Activated CD4-positive, alpha-beta T cell treated with anti-CD3 and anti-CD28 coated beads, Interleukin-2, amount 50 U/mL, for 48 hours (primary cell): ENCODE data around the gene PAEP.
"Not testable (repeated sequence)": the region's sequence is repeated elsewhere in the genome, so short reads cannot be mapped to it uniquely, and the experiment has no call there.

Experiments used
- DNase-seq, 2 experiments: peaks; one replicate each; pipeline ENCODE4 v3.0.0-alpha.2; 2020

The PAEP gene

DNA sequence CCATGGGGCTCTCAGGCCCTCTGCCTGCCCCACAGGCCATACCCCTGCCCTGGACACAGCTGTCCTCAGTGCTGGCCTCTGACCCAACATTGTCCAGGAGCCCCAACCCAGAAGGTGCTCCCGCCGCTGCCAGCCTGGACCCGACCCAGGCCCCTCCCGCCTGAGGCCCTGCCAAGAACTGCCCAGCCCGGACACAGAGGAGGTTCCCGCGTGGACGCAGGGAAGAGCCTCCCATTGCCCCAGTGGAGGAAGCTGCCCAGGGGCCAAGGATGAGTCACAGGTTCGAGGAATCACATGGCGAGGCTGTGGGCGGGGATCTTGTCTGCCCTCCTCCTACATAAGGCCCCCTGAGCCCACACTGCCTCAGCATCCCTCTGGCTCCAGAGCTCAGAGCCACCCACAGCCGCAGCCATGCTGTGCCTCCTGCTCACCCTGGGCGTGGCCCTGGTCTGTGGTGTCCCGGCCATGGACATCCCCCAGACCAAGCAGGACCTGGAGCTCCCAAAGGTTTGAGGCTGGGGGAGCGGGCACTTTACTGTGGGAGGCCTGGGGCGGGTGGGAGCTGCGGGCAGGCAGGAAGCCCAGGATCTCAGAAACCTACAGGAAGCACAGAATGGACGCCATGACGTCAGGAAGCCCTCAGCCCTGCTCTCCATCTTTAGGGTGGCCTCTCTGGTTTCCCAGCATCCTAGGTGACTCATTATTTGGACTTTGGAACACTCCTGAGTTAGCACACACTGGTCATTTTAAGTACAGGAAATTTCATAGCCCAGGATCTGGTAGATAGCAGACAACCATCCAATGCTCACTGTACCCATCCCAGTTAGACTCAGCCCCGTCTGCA, at the start of gene PAEP:
Gene PAEP (plus strand): TSS at position 366 of the 844 bp plus-strand sequence.
- no peak for DNase-seq

DNA sequence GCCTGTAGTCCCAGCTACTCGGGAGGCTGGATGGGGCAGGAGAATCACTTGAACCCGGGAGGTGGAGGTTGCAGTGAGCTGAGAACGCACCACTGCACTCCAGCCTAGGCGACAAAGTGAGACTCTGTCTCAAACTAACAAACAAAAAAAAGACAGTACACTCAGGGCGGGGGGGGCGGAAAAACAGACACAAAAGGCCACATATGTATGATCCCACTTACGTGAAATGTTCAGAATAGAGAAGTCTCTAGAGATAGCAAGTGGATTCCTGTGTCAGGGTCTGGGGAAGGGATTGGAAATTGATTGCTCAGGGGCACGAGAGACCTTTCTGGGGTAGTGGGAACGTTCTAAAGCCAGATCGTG, 49.3 kb upstream of the PAEP start:
- DNase-seq, result no peak

DNA sequence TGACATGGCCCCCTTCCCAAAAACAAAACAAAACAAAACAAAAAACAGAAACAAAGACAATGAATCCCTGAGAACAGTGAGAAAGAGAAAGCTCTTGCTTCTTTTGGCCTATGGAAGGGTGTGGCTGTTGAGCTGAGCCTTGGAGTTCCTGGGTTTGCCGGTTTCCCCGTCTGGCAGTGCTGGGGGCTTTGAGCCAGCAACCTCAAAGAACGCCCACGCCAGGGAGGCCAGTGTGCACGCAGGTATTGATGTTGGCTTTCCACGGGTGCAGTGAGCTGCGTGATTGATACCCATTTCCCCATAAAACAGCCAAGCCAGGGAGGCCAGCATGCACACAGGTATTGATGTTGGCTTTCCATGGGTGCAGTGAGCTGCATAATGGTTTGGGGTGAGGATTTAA, 48.7 kb upstream of the PAEP start:
- no peak for DNase-seq

DNA sequence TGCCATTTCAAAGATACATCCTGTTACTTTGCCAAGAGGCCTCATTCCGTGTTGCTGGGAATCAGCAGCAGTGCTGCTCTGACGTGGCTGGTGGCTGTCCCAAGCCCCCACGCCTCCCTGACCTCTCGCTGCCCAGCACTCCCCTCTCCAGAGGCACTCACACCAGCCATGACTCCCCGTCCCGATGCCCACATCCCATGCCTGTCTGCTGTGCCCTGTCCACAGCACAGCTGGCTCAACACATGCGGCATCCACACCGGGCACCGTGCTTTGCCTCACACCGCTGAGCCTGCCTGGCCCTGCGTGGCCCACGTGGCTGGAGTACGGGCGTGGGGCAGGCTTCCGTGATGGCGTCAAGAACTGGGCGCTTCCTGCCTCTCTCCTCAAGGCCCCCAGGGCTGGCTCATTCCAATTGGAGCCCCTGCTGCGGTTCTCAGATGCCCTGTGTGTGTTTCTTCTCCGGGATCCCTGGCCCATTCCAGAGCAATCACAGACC, 48.2 kb upstream of the PAEP start:
- DNase-seq, result no peak

DNA sequence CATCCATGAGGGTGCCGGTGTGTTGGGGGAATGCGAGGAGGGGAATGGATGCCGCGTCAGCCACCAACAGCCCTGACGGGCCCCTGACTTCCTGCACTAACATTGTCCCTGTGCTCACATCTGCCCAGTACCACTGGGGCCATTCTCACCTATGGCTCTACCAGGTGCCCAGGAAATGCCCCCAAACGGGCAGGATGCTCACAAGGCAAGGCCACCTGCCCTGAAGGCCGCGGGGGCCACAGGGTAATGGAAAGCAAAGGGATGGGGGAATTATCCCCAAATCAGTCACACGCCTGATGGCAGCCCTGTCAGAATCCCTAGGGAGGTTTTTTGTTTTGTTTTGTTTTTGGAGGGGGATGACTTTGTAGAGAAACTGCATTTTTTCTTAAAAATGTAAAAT, 47.6 kb upstream of the PAEP start:
- DNase-seq, result not testable (repeated sequence)

DNA sequence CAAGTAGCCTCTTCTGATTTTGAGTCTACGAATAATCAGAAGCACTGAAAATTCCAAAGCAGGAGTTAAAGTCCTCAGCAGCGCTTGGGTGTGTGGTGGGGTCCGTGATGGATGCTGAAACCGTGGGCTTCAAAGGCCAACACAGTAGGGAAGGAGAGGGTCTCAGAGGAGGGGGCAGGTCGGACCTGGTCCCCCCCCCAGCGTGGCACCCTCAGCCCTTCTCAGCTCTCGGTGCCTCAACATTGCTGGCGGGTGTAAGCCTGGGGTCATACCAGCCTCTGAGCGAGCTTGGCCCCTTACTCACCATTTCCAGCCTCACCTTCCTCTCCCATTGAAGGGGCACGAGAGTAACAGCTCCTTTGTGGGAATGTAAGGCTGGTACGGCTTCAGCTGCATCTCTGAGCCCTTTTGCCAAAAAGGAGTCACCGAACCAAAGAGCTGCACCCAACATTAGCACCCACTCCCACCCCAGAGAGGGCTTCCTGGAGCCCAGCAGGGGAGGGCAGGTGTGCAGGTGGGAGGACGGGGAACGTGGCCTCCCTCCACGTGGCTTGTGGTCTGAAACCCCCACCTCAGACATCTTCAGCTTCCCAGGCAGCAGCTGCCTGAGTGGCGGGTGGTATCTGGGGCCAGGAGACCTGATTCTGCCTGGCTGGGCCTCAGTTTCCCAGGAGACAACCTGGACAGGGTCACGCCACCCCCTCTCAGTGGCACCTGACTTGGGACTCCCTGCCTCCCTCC, 47.0 kb upstream of the PAEP start:
- DNase-seq, result no peak

DNA sequence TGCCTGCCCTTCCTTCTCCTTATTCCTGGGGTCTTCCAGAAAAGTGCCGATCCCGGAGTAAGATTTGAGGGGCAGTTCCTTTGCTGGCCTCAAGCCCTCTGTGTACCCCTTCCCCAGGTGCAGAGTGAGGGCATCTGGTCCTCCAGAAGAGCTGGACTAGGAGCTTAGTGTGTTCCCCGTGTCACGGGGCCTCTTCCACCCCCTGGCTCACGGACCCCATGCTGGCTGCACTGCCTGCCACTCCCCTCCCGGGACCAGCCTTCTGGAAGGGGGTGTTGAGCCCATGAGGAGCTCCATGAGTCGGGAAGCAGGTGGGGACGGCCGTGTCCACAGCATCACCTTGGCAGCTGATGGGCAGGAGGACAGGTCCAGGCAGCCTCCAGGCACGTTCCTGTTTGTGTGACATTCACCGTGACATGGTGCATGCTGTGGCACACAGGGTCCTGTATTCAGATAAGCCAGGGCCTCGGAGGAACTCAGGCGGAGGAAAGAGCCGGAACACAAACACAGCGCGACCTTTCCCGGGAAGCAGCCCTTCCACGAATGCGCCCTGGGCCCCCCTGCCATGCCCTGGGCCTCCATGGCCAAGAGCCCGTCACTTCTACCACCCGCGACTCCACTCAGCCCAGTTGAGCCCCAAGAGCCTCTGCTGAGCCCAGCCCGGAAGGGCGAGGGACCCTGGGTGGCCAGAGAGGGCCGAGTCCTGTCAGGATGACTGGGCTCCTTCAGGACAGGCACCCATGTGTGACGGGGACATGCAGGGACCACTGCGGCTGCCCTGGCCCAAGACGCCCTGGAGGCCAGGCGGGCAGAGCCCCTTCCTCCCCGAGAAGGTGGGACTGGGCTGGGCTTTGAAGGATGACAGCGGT, 46.2 kb upstream of the PAEP start:
- no peak for DNase-seq

DNA sequence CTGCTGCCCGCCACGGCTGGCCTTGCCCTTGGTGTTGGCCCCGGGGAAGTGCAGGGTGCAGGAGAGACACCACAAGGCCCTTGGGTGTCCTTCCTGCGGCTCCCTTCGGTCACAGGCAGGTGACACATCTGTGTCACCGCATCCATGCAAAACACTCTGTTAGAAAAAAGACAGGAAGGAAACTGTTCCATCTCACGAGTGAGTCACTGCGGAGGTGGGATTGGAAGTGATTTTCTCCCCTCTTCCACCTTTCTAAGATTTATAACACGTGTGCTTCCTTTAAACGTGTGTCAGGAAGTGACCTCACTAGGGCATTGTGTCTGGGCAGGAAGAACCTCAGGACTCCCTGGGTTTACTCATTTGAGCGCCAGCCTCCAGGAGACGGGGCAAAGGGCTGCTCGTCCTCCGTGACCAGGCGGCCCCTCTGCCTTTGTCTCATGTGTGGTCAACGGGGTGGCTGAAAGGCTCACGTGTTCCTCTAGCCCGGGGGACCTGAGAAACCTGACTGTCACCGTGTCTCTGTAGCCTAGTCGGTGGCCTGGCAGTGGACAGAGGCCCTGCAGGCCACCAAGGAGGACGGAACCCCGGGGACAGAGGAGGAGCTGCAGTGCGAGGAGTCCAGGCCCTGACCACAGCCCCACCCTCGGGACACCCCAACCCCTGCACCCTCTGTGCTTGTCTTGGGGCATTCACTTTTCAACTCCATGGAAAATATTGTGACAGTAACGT, 45.3 kb upstream of the PAEP start:
- DNase-seq, result peak in 1 of 2 experiments; percentile 12

DNA sequence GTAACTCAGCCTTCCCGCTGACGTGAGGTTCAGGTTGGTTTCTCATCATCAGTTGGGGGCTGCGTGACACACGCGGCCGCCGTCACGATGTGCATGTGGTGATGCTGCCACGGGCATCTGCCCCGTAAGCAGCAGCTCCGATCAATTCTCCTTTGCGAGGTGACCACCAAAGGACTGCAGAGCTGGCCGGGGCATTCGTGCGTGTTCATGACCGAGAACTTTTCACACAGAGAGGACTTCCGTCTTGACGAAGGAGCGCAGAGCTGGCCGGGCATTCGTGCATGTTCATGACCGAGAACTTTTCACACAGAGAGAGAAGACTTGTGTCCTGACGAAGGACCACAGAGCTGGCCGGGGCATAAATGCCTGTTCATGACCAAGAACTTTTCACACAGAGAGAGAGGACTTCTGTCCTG, 44.1 kb upstream of the PAEP start:
- no peak for DNase-seq

DNA sequence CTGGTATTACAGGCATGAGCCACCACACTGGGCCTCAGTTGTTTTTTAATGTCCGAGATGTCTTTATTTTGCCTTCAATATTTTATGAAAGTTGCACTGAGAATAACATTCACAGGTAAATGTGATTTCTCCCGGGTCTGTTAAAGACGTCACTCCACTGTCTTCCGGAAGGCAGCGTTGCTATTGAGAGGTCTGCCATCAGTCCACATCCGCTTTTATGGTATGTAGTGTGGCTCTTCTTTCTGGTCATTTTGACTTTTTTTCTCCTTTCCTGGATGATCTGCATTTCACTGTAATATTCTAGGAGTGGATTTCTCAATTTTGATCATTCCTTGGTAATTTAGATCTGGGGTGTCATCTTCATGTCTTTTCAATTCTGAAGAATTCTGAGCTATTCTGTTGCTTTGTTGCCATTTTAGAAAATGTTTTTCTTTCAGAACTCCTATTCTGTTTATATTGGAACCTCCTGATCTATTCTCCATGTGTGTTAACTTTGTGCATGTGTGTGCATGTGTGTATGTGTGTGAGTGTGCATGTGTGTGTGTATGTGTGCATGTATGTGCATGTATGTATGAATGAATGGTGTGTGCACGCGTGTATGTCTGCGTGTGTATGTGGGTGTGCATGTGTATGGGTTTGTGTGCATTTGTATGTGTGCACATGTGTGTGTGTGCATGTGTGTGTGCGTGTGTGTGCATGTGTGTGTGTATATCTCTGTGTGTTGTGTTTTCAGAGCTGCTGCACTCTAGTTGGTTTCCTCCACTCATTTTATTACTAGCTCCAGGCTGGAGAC, 42.2 kb upstream of the PAEP start:
- DNase-seq, result no peak

DNA sequence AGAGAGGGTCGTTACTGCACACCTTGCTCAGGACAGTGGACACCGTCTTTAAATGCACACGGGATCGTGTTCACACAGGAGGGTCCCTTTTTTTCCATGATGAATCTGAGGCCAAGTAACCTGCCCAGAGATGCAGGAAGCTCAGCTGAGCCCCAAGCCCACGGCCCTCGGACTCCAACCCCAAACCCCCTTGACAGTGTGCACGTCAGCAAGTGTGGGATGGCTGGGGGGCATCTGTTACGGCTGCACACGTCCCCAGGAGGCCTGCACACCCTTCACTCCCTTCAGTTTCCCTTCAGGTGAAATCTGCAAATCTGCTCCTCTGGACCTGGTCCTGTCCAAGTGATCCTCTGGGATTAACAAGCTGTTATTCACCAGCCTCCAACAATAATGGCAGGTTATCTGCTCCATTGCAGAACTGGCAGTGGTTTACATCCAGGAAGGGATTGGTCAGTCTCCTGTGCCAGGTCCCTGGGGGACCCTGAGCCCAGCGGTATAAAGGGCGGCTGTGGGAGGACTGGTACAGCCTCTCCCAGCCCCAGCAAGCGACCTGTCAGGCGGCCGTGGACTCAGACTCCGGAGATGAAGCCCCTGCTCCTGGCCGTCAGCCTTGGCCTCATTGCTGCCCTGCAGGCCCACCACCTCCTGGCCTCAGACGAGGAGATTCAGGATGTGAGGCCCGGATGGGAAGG, 40.5 kb upstream of the PAEP start, which contains the start of gene LCN1:
Gene LCN1 (plus strand): TSS at position 525 of the 692 bp plus-strand sequence. CDS start 58 bp downstream, at position 583.
- DNase-seq, result no peak

DNA sequence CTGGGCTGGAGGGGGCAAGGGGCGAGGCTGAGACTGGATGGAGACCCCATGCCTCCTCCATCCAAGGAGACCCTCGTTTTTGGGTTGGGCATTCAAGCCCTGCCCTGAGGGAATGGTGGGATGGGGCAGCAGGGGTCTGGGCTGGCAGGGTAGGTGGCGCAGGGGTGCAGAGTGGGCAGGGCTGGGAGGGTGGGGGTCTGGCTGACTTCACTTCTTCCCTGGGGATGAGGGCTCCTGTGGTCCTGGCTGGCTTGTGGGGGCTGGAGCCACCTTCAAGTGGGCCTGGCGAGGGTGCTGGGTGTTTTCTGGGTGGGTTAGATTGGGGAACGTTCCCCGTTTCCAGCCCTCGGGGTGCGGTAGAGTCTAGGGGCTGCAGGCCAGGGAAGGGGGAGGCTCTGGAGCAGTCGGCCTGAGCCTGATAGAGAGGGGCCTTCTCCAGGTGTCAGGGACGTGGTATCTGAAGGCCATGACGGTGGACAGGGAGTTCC, 39.9 kb upstream of the PAEP start:
- DNase-seq, result no peak

DNA sequence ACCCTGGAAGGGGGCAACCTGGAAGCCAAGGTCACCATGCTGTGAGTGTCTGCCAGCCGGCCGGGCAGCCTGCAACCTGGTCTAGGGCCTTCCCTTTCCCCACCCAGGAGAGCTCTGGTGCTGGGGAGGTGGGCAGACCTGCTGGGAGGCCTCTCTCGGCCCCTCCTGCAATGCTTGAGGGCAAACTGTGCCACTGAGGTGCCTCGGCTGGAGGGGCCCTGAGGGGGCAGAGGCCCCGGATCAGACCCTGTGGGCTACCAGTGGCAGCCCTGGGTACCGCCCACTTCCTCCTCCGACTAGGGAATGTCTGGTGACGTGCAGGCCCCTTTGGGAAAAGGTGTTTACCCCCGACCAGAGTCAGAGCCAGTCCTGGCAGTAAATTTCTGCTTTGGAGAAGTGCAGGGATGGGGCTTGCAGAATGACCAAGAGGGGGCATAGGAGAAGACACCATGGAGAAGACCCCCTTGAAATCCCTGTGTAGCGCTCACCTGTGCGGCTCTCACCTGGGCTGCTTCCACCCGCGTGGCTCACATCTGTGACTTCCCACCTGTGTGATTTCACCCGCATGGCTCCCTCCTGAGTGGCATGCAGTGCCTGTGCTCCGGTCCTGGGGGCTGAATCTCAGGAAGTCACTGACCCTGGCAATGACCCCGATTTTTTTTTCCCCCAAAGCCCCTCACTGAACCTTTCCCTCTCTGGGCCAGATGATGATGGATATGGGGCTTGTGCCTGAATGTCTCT, 39.2 kb upstream of the PAEP start:
- DNase-seq, result no peak

DNA sequence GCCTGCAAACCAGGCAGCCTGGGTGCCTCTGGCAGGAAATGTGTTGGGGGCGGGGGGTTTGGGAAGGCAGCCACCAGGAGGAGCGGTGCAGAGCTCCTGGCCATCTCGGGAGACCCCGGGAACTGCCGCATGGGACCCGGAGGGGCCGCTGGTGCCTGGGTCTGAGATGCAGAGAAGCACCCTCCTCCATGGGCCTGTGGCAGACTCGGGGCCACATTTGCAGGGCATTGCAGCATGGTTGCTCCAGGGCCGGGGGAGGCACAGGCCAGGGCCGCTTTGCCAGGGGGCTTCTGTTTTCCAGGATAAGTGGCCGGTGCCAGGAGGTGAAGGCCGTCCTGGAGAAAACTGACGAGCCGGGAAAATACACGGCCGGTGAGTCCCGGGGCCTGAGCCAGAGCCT, 38.6 kb upstream of the PAEP start:
- DNase-seq, result no peak

DNA sequence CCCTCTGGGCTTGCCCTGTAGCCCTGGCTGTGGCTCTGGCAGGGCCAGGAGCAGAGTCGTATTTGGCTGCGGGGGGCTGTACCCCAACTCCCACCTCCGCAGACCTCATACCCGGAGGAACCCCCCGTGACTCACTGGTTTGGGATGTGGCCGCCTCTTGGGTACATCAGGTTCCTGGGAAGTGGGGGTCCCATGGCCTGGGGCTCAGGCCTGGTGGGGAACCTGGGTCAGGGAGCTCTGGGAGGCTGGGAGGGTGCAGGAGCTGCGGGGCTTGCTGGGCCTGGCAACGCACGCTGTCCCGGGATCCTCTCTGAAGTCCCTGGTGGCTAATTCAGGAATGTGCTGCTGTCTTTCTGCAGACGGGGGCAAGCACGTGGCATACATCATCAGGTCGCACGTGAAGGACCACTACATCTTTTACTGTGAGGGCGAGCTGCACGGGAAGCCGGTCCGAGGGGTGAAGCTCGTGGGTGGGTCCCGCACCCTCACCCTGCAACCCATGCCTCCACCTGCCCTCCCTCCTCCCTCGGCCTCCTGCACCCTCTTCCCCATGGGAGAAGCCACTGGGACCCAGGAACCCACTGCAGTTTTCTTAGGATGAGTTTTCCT, 37.9 kb upstream of the PAEP start:
- DNase-seq, result no peak

DNA sequence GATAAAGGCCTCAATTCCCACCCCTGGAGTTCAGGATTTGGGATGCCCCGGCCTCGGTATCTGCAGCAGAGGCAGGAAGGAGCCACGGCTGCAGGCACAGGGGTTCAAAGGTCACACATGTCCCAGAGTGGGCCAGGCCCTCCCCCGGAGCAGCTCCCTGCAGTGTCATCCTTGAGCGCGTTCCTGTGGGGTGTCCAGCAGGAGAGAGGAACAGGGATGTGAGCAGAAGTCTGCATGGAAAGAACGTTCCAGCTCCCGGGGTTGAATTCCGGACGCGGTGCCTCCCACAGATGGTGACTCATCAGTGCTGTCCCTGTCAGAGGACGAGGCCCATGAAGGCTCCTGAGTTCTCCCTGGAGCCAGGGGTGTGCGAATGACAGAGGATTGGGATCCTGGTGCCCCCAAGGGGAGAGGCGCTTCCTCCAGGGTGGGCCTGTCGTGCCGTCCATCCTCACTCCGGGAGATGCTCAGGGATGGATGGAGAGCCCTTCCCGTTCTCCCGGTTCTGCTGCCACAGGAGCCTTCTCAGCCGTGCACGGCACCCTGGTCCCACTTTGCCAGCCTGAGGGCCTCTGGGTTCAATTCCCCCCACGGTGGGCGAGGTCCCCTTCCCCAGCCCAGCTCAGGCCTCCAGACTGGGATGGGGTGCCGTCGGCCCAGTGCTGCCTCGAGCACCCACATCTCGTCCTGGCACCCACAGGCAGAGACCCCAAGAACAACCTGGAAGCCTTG, 37.3 kb upstream of the PAEP start:
- no peak for DNase-seq

DNA sequence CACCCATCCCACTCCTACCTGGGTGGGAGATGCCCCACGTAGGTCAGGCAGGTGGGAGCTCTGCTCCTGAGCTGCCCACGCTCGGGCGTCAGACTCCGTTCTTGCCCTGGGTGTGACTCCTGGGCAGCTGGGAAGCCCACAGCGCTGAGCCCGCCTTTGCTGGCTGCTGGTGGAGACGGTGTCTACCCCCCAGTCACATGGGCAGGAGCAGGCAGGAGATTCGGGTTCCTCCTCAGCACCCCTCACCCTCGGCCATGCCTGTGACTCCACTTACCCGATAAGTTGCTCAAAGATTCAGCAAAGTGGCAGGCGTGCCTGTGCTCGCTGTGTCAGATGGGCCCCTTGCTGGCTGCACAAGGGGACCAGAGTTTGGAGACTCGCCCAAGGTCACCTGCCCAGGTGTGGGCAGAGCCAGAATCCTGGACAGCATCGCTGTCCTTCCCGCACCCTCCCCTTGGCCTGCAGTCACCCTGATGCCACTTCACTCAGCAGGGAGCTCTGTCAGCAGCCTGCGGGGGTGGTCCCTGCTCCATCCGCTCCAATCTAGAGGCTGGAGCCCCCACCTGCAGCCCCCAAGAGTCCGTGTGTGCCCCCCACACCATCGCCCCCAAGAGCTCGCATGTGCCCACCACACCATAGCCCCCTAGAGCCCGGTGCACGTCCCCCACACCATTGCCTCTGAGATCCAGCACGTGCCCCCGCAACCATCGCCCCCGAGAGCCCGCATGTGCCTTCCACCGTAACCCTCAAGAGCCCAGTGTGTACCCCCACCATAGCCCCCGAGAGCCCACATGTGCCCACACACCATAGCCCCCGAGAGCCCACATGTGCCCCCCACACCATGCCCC, 36.1 kb upstream of the PAEP start:
- DNase-seq, result no peak
